ENCODE measurements around the gene RPS6KA2.

- TF ChIP-seq CTCF (conservative IDR thresholded peaks at IDR 0.05) (no peak), ZFX (IDR thresholded peaks at IDR 0.05) (no peak)
Observed at GRCh38 chr6:166621114-166621540, 5.9 kb downstream of the RPS6KA2 start.

All from C4-2B (cell line).